Keratinocyte (primary cell): ENCODE data around the gene CAMK2G.

Source experiments
- CTCF ChIP-seq, 3 experiments: IDR thresholded peaks in 1 of 3; conservative IDR thresholded peaks in 1 of 3; optimal IDR thresholded peaks in 1 of 3; 2 replicates in 2 of 3; 3 replicates in 1 of 3; pipeline versions ENCODE3 to v1.5.1; 2011; ENCODE audit warnings: low read length in 3 of 3, mild to moderate bottlenecking in 3 of 3, moderate library complexity in 2 of 3, control low read depth in 1 of 3, inconsistent platforms in 1 of 3; ENCODE audit not compliant: insufficient read depth in 2 of 3; ENCODE audit errors: extremely low read depth in 1 of 3
- EZH2 ChIP-seq: IDR thresholded peaks from one replicate; pipeline ENCODE4 v1.6.1; 2012; ENCODE audit warnings: inconsistent platforms, mild to moderate bottlenecking, low read length, moderate library complexity

GRCh38 chr10:73847031-73847430, 27.3 kb downstream of the CAMK2G start:
- no peak for TF ChIP-seq CTCF (optimal IDR thresholded peaks at IDR 0.05 in 1 of 3, IDR thresholded peaks at IDR 0.05 in 1 of 3, conservative IDR thresholded peaks at IDR 0.05 in 1 of 3; ENCODE audit: extremely low read depth in 1 of 3, insufficient read depth in 2 of 3, low read length in 3 of 3)
- no peak for TF ChIP-seq EZH2
